ENCODE data around the gene ELP5. TPM values are rescaled to one million over a fixed set of nuclear protein-coding genes. Genes with fewer than 3 reads are reported as not detected.

Gene ELP5
- total RNA-seq, 4 donors from 2014 or later, result 14.9 to 21.8 (median 16.6) TPM

- peak within 1 kb of the TSS; percentile 89 to 99 (median 96) for H3K4me3 ChIP-seq
- peak within 1 kb of the TSS; percentile 96 to 100 (median 98) for H3K27ac ChIP-seq
- WGBS, 2 donors, result 1 to 4% methylated on average over 5 to 17 of the region's 41 CpGs
- no peaks in the 10 kb centered on the region for H3K27me3 ChIP-seq
- TF ChIP-seq POLR2A (IDR thresholded peaks at IDR 0.05) (peak in 1 of 4 donors; percentile 73), CTCF (IDR thresholded peaks at IDR 0.05) (no peak)
- peaks cover 28 to 60% (median 34%) of the 10 kb centered on the region in 3 donors for H3K4me1 ChIP-seq
- DNase-seq, result peak; percentile 93
- no peaks in the 10 kb centered on the region for H3K9me3 ChIP-seq
- H3K36me3 ChIP-seq, result peaks cover 3 to 39% (median 18%) of the 10 kb centered on the region in 3 donors
- intact Hi-C loops (cut with DNase I), result no loop called here
Observed at GRCh38 chr17:7251661-7252175, 297 bp upstream of the ELP5 start, which contains the start of gene CTDNEP1. Gene CTDNEP1, minus strand, starts transcription at chr17:7251734. Its CDS starts 438 bp downstream, at chr17:7251296.

- TF ChIP-seq CTCF (IDR thresholded peaks at IDR 0.05) (no peak), POLR2A (IDR thresholded peaks at IDR 0.05) (no peak)
- WGBS, 2 donors, result 63 to 68% methylated on average over 5 of the region's 5 CpGs
- Histone ChIP-seq H3K36me3 (peaks cover 6 to 42% (median 26%) of the 10 kb centered on the region in 3 donors), H3K27ac (peak overlapping the region; percentile 96 to 100 (median 98)), H3K27me3 (no peaks in the 10 kb centered on the region), H3K9me3 (no peaks in the 10 kb centered on the region), H3K4me1 (peaks cover 28 to 46% (median 31%) of the 10 kb centered on the region in 3 donors), H3K4me3 (peak overlapping the region; percentile 89 to 99 (median 96))
- no peak for DNase-seq
- intact Hi-C loops (cut with DNase I), result no loop called here
Observed at GRCh38 chr17:7253082-7253481, 1.1 kb downstream of the ELP5 start.

GRCh38 chr17:7254511-7254910 lies 2.5 kb downstream of the ELP5 start:
- DNase-seq, result no peak
- no peaks in the 10 kb centered on the region for H3K9me3 ChIP-seq
- peaks cover 20 to 43% (median 28%) of the 10 kb centered on the region in 3 donors for H3K4me1 ChIP-seq
- no peak overlapping the region for H3K27ac ChIP-seq
- intact Hi-C loops (cut with DNase I), result no loop called here
- TF ChIP-seq CTCF (IDR thresholded peaks at IDR 0.05) (no peak), POLR2A (IDR thresholded peaks at IDR 0.05) (no peak)
- H3K4me3 ChIP-seq, result no peak overlapping the region
- 91 to 94% methylated on average over 4 of the region's 4 CpGs for WGBS, 2 donors
- H3K27me3 ChIP-seq, result no peaks in the 10 kb centered on the region
- H3K36me3 ChIP-seq, result peaks cover 6 to 56% (median 26%) of the 10 kb centered on the region in 3 donors

GRCh38 chr17:7256766-7257456 lies 4.9 kb downstream of the ELP5 start:
- no peak overlapping the region for H3K27ac ChIP-seq
- H3K4me3 ChIP-seq, result no peak overlapping the region
- intact Hi-C loops (cut with DNase I), result no loop called here
- no peak for DNase-seq
- H3K36me3 ChIP-seq, result peaks cover 10 to 69% (median 26%) of the 10 kb centered on the region in 3 donors
- H3K27me3 ChIP-seq, result peaks cover 0 to 14% (median 0%) of the 10 kb centered on the region in 4 donors
- 88 to 92% methylated on average over 4 to 7 of the region's 8 CpGs for WGBS, 2 donors
- TF ChIP-seq CTCF (IDR thresholded peaks at IDR 0.05) (no peak), POLR2A (IDR thresholded peaks at IDR 0.05) (no peak)
- H3K4me1 ChIP-seq, result peaks cover 20 to 52% (median 22%) of the 10 kb centered on the region in 3 donors
- no peaks in the 10 kb centered on the region for H3K9me3 ChIP-seq

Measured in esophagus squamous epithelium (tissue), 5 donors.